GM12878 (cell line): ENCODE measurements around the gene MVB12B. TPM values are rescaled to one million over a fixed set of nuclear protein-coding genes. Genes with fewer than 3 reads are reported as not detected.

Source experiments
- ATAC-seq: fragments of 200-7000 bp; cut with Tn5 transposase; 3 replicates; pipeline ENCODE4 v1.9.1; 2020; ENCODE audit warnings: mild to moderate bottlenecking, moderate library complexity
- BruUV-seq: library from RNA; stranded (reverse); fragments of 400-500 nt; replicated peaks from 2 replicates; lab custom pipeline; 2021; lab: Mats Ljungman, UMichigan
- CTCF ChIA-PET: fragments of 300-600 bp; sonication (Branson Sonifier 250); formaldehyde crosslinking; extraction: SDS; loops from one replicate; lab custom pipeline; 2021; ENCODE audit warnings: inconsistent platforms; lab: Yijun Ruan, JAX
- POLR2A ChIA-PET: fragments of 350-600 bp; formaldehyde crosslinking; extraction: SDS; loops from one replicate; lab custom pipeline; 2021; ENCODE audit warnings: inconsistent platforms; lab: Charles Lee
- RAD21 ChIA-PET: fragments of 300-600 bp; sonication (Branson Sonifier 250); formaldehyde crosslinking; loops from one replicate; lab custom pipeline; 2023; ENCODE audit warnings: antibody characterized with exemption; ENCODE audit not compliant: unreplicated experiment; lab: Charles Lee
- SMC1A ChIA-PET: fragments of 300-600 bp; sonication (Branson Sonifier 250); formaldehyde crosslinking; loops from one replicate; lab custom pipeline; 2023; ENCODE audit not compliant: unreplicated experiment, uncharacterized antibody; lab: Charles Lee
- DNase-seq: peaks from one replicate; pipeline ENCODE4 v3.0.0-alpha.2; 2011; ENCODE audit warnings: low read depth, low spot score
- FAIRE-seq: peaks from 3 replicates; lab custom pipeline; 2011; peaks lifted over from hg19 to GRCh38; lab: Jason Lieb, UNC
- H2AFZ ChIP-seq: 2 replicates; pipeline ENCODE4 v1.6.0; 2011; ENCODE audit warnings: low read depth, low read length, control low read depth; ENCODE audit not compliant: control insufficient read depth
- H3K27ac ChIP-seq: 2 replicates; pipeline ENCODE4 v1.5.1; 2011; ENCODE audit warnings: control low read depth; ENCODE audit not compliant: control insufficient read depth, insufficient read depth
- H3K27me3 ChIP-seq, 2 experiments: replicated peaks in 1 of 2; 2 replicates each; pipeline versions ENCODE4 v1.6.0 to v1.6.1; 2011; ENCODE audit warnings: low read length in 1 of 2; ENCODE audit not compliant: control insufficient read depth in 2 of 2, insufficient read depth in 2 of 2
- H3K36me3 ChIP-seq, 2 experiments: 2 replicates each; pipeline ENCODE4 v1.5.1; 2011; ENCODE audit warnings: low read length in 1 of 2; ENCODE audit not compliant: control insufficient read depth in 2 of 2, insufficient read depth in 2 of 2
- H3K4me1 ChIP-seq: 2 replicates; pipeline ENCODE4 v1.6.1; 2011; ENCODE audit warnings: mild to moderate bottlenecking, low read length, moderate library complexity, mixed read lengths; ENCODE audit not compliant: control insufficient read depth, insufficient read depth
- H3K4me2 ChIP-seq: 2 replicates; pipeline ENCODE4 v1.6.0; 2011; ENCODE audit warnings: control low read depth; ENCODE audit not compliant: control insufficient read depth, insufficient read depth
- H3K4me3 ChIP-seq: fragments of 200-600 bp; sonication (generic); 2 replicates; pipeline ENCODE4 v1.5.1; 2016
- H3K79me2 ChIP-seq: 2 replicates; pipeline ENCODE4 v1.6.0; 2011; ENCODE audit warnings: low read length; ENCODE audit not compliant: control insufficient read depth, insufficient read depth
- H3K9ac ChIP-seq: 2 replicates; pipeline ENCODE4 v1.8.0; 2011; ENCODE audit warnings: low read length, control low read depth, mixed read lengths; ENCODE audit not compliant: control insufficient read depth, insufficient read depth
- H3K9me3 ChIP-seq: replicated peaks from 3 replicates; pipeline ENCODE4 v1.5.1; 2011; ENCODE audit warnings: mild to moderate bottlenecking, low read length; ENCODE audit not compliant: control insufficient read depth, insufficient read depth
- H4K20me1 ChIP-seq: 2 replicates; pipeline ENCODE4 v1.6.0; 2011; ENCODE audit not compliant: control insufficient read depth, insufficient read depth
- MYB ChIP-seq: fragments of 150-350 bp; IDR thresholded peaks from 2 replicates; pipeline ENCODE4 v1.6.1; 2014; ENCODE audit warnings: mild to moderate bottlenecking, low read depth, low read length, borderline replicate concordance
- PAX8 ChIP-seq: fragments of 450-650 bp; IDR thresholded peaks from 2 replicates; pipeline ENCODE4 v1.6.1; 2017; ENCODE audit warnings: mild to moderate bottlenecking, moderate library complexity
- SIN3A ChIP-seq: IDR thresholded peaks from 2 replicates; pipeline ENCODE4 v1.6.1; 2012; ENCODE audit warnings: low read depth, low read length, improper control_type of control experiment
- YY1 ChIP-seq: IDR thresholded peaks from 2 replicates; pipeline ENCODE4 v1.6.1; 2011; ENCODE audit warnings: low read depth, mild to moderate bottlenecking, low read length
- WGBS: methylation state at CpG from one replicate; pipeline ENCODE4 v1.1.6; 2016; ENCODE audit warnings: low lambda C conversion rate; ENCODE audit not compliant: insufficient replicate concordance, insufficient coverage; ENCODE audit errors: missing lambda C conversion rate; 5-methylcytosine and 5-hydroxymethylcytosine counted together
- in situ Hi-C: fragments of 300-500 bp; cut with MboI; formaldehyde crosslinking; loops from 9 replicates; pipeline ENCODE4 v1.14.3; 2018; ENCODE audit warnings: mixed read lengths
- intact Hi-C: fragments of 100-400 bp; cut with micrococcal nuclease; formaldehyde crosslinking; loops from one replicate; pipeline ENCODE4 v1.14.2; 2022; ENCODE audit not compliant: unreplicated experiment
- polyA plus RNA-seq, 11 experiments: library from polyadenylated mRNA; depleted of rRNA in 4 of 11; unstranded in 6 of 11; stranded (reverse) in 5 of 11; fragments of >200 nt; fragmentation: Nextera tagmentation in 4 of 11; fragmentation: Illumina TruSeq in 1 of 11; extraction: Ambion mirVana in 4 of 11; extraction: Trizol in 1 of 11; gene quantifications; 1 replicate in 1 of 11; 2 replicates in 10 of 11; pipeline versions ENCODE4 v1.2.1 to v1.2.3, GENCODE V29; 2011 to 2016; ENCODE audit warnings: inconsistent platforms in 2 of 11, missing spikeins in 2 of 11, low read depth in 1 of 11
- total RNA-seq, 4 experiments: library from RNA; depleted of rRNA in 3 of 4; stranded (reverse); fragments of >200 nt in 3 of 4; fragmentation: Illumina TruSeq in 1 of 4; extraction: Trizol in 1 of 4; gene quantifications; 2 replicates each; pipeline versions ENCODE4 v1.2.1 to v1.2.3, GENCODE V29; 2013 to 2021

Gene MVB12B
- total and polyA plus RNA-seq, 10 of the 15 experiments (the other 5 are each of a cell fraction or from before 2014, with no cell fraction given) = 0.08 TPM; not detected in 9

DNA sequence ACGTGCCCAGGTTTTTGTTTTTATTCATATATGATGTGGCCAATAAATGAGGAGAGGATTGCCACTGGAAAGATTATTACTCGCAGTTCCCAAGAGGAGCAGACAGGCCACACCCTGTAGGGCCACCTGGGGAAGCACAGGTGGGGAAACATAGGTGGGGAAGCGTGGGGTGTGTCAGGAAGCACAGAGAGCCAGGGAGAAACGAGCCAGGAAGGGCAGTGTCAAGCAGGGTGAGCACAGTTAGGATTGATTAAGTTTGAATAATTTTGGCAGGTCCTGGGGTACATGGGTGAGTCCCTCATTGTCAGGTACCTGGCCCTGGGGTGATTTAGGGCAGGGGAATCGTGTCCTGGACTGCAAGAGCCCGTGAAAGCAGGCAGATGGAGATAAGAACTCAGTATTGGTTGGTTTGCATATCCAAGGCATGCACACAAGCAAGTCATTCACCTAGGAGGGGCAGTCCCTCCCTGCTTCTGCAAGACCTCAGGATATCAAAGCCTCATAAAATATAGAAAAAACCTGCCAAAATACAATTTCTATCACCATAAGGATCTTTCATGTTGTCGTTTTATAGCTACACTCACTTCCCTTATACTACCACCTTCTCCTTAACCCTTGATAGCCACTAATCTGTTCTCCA, 22.4 kb downstream of the MVB12B start (continued):
- no peak for TF ChIP-seq SIN3A
- TF ChIP-seq, all 136 proteins: peak for 0

DNA sequence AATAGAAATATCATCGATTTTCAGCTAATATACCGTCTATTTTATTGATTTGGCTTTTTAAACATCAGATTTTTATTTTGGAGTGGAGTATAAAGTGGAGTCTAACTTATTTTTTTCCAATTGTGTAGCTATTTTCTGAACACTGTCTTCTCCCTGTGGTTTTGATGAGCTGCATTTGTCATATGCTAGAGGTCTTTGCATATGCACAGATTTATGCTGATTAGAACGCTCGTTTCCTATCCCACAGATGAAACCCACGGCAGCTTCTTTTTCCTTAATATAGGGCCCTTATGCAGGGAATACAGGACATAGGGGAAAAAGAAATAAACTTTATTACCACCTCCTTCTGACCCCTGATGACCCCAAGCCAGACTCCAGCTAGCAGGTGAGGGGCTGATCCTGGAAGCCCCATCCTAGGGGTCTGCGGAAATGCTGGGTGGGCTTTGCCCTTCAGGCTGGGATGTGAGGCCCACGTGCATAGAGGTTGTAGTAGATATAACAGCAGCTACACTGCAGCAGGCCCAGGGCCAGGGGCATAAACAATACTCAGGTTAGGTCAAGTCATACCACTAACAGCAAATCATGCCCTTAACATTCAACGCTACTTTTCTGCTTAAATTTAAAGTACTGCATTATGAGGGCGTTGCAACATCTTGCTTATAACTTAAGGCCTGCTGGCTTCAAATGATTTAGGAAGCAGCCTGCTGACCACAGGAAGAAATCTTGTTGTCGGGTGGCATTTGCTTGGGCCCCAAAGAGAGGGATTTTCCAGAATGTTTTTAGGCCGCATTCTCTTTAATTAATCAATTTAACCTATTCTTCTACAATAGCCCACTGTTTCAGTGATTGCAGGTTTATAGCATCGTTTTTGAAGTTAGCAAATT, 28.5 kb downstream of the MVB12B start:
- in situ Hi-C loops = no loop called here
- ChIA-PET SMC1A (no interaction called here), RAD21 (interaction anchor here (1.1 kb wide), 1 partner anchor 43 kb away, joined by 3 read pairs; no protein-coding TSS in a partner anchor), POLR2A (interaction anchor here (0.6 kb wide), 1 partner anchor 952 kb away, joined by 3 read pairs; no protein-coding TSS in a partner anchor), CTCF (interaction anchor here (1.1 kb wide), 1 partner anchor 135 kb away, joined by 5 read pairs; no protein-coding TSS in a partner anchor)
- no peak overlapping the region for H3K27ac ChIP-seq
- no peak for TF ChIP-seq PAX8
- no peaks in the 10 kb centered on the region for H3K79me2 ChIP-seq
- H2AFZ ChIP-seq = no peak overlapping the region
- H3K9me3 ChIP-seq = no peaks in the 10 kb centered on the region; the same call in 2 of the 3 replicates
- no peak overlapping the region for H3K4me2 ChIP-seq
- WGBS = 35% methylated on average over 12 of the region's 12 CpGs
- H3K9ac ChIP-seq = no peak overlapping the region
- no TSS peak for BruUV-seq
- no peaks in the 10 kb centered on the region for H3K4me1 ChIP-seq
- DNase-seq (no peak), FAIRE-seq (no peak), ATAC-seq (no peak)
- H3K36me3 ChIP-seq = no peaks in the 10 kb centered on the region
- H4K20me1 ChIP-seq = no peaks in the 10 kb centered on the region
- H3K27me3 ChIP-seq = peaks cover 0 to 3% of the 10 kb centered on the region in 2 experiments; a peak in 1 of 4 replicates
- intact Hi-C loops = no loop called here
- H3K4me3 ChIP-seq = no peak overlapping the region

DNA sequence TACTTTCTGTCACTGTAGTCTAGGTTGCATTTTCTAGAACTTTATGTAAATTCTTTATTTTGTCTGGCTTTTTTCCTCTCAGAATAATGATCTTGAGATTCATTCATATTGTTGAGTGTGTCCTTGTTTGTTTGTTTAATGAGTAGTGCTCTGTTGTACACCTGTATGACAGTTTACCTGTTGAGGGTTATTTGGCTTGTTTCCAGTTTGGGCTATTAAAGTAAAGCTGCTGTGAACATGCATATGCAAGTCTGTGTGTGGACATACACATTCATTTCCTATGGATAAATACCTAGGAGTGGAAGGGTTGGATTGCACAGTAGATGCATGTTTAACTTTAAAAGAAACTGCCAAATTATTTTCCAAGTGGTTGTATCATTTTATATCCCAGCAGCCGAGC, 30.4 kb downstream of the MVB12B start:
- RAD21 ChIA-PET = no interaction called here
- no peaks in the 10 kb centered on the region for H3K4me1 ChIP-seq
- H3K9ac ChIP-seq = no peak overlapping the region
- TF ChIP-seq YY1 = no peak
- TF ChIP-seq MYB = no peak
- TF ChIP-seq, all 136 proteins: peak for 0
- Histone ChIP-seq H3K27ac (no peak overlapping the region), H3K27me3 (no peaks in the 10 kb centered on the region), H2AFZ (no peak overlapping the region), H4K20me1 (no peaks in the 10 kb centered on the region), H3K4me2 (no peak overlapping the region), H3K36me3 (no peaks in the 10 kb centered on the region), H3K9me3 (peaks cover 5% of the 10 kb centered on the region; the same call in 1 of the 3 replicates), H3K4me3 (no peak overlapping the region), H3K79me2 (no peaks in the 10 kb centered on the region)
- intact Hi-C loops (no loop called here), in situ Hi-C loops (no loop called here)
- SMC1A ChIA-PET = no interaction called here
- POLR2A ChIA-PET = no interaction called here
- BruUV-seq = no TSS peak
- 0% methylated on average over 1 of the region's 1 CpG for WGBS
- no peak for DNase-seq
- CTCF ChIA-PET = interaction anchor here (0.6 kb wide), 1 partner anchor 1812 kb away, joined by 3 read pairs; no protein-coding TSS in a partner anchor
- FAIRE-seq = no peak
- no peak for ATAC-seq
